H4 (cell line): ENCODE measurements around the gene GRAMD1B. TPM values are rescaled to one million over a fixed set of nuclear protein-coding genes. Genes with fewer than 3 reads are reported as not detected.

Experiments
- DNase-seq: peaks from one replicate; pipeline ENCODE4 v3.0.0-alpha.2; 2015; ENCODE audit warnings: low spot score
- total RNA-seq: library from RNA; depleted of rRNA; stranded (reverse); fragments of >200 nt; shearing (Covaris generic); gene quantifications from 2 replicates; pipeline ENCODE4 v1.2.3, GENCODE V29; 2014

GRAMD1B gene
- total RNA-seq, 1 experiment from 2014 or later = 11.0 TPM

- peak; percentile 25 for DNase-seq
These were observed 45.4 kb downstream of the GRAMD1B start for GRCh38 chr11:123475469-123475868.

GRCh38 chr11:123477205-123477907 lies 47.3 kb downstream of the GRAMD1B start:
- DNase-seq = no peak

GRCh38 chr11:123478352-123478987 lies 48.4 kb downstream of the GRAMD1B start:
- peak; percentile 77 for DNase-seq

- DNase-seq = no peak
These were observed 49.2 kb downstream of the GRAMD1B start for GRCh38 chr11:123479048-123479837.

- DNase-seq = no peak
These were observed 50.3 kb downstream of the GRAMD1B start for GRCh38 chr11:123480290-123480815.

GRCh38 chr11:123480882-123481281 lies 50.8 kb downstream of the GRAMD1B start:
- no peak for DNase-seq

- no peak for DNase-seq
These were observed 51.6 kb downstream of the GRAMD1B start for GRCh38 chr11:123481640-123482039.

- no peak for DNase-seq
These were observed 52.1 kb downstream of the GRAMD1B start for GRCh38 chr11:123482218-123482617.

- DNase-seq = peak; percentile 32
These were observed 53.0 kb downstream of the GRAMD1B start for GRCh38 chr11:123483058-123483457.

- DNase-seq = peak; percentile 19
These were observed 53.4 kb downstream of the GRAMD1B start for GRCh38 chr11:123483466-123483865.

- no peak for DNase-seq
These were observed 54.4 kb downstream of the GRAMD1B start for GRCh38 chr11:123484448-123484847.

- DNase-seq = no peak
These were observed 57.2 kb downstream of the GRAMD1B start for GRCh38 chr11:123487157-123487744.

- DNase-seq = no peak
These were observed 60.5 kb downstream of the GRAMD1B start for GRCh38 chr11:123490527-123490926.

- DNase-seq = no peak
These were observed 61.2 kb downstream of the GRAMD1B start for GRCh38 chr11:123491241-123491640.

- no peak for DNase-seq
These were observed 63.4 kb downstream of the GRAMD1B start for GRCh38 chr11:123493349-123494063.

GRCh38 chr11:123494195-123495050 lies 64.4 kb downstream of the GRAMD1B start:
- DNase-seq = no peak

- DNase-seq = no peak
These were observed 74.3 kb downstream of the GRAMD1B start for GRCh38 chr11:123504401-123504800.

GRCh38 chr11:123505546-123506299 lies 75.7 kb downstream of the GRAMD1B start:
- DNase-seq = no peak

GRCh38 chr11:123507043-123507442 lies 77.0 kb downstream of the GRAMD1B start:
- no peak for DNase-seq
